WTC11 (cell line): ENCODE measurements around the gene GALNTL6. TPM values are rescaled to one million over a fixed set of nuclear protein-coding genes. Genes with fewer than 3 reads are reported as not detected.

Experiments used
- ATAC-seq: fragments of 200-7000 bp; cut with Tn5 transposase; 2 replicates; pipeline ENCODE4 v1.10.0; 2021; ENCODE audit warnings: mild to moderate bottlenecking, moderate library complexity
- CTCF ChIA-PET: fragments of 300-600 bp; sonication (Branson Sonifier 250); formaldehyde crosslinking; loops from one replicate; lab custom pipeline; 2021; ENCODE audit warnings: antibody characterized with exemption; lab: Charles Lee
- POLR2A ChIA-PET: fragments of 350-600 bp; sonication (Branson Sonifier 250); formaldehyde crosslinking; loops from one replicate; lab custom pipeline; 2021; ENCODE audit warnings: antibody characterized with exemption; lab: Charles Lee
- DNase-seq: peaks from one replicate; pipeline ENCODE4 v3.0.0; 2021; ENCODE audit warnings: low spot score
- H3K27ac Mint-ChIP-seq: 2 replicates; pipeline ENCODE4 v1.8.0; 2021; ENCODE audit warnings: mixed read lengths
- H3K27me3 Mint-ChIP-seq: 2 replicates; pipeline ENCODE4 v1.8.0; 2021; ENCODE audit warnings: low read depth, mild to moderate bottlenecking, moderate library complexity, mixed read lengths
- H3K36me3 Mint-ChIP-seq: 2 replicates; pipeline ENCODE4 v1.8.0; 2021; ENCODE audit warnings: mixed read lengths
- H3K4me1 Mint-ChIP-seq: 2 replicates; pipeline ENCODE4 v1.8.0; 2022; ENCODE audit warnings: mixed read lengths
- H3K4me3 Mint-ChIP-seq: 2 replicates; pipeline ENCODE4 v1.8.0; 2021; ENCODE audit warnings: mild to moderate bottlenecking, moderate library complexity, mixed read lengths
- H3K9me3 Mint-ChIP-seq: 2 replicates; pipeline ENCODE4 v1.8.0; 2021; ENCODE audit warnings: mixed read lengths
- ATF1 ChIP-seq: sonication (generic); formaldehyde crosslinking; IDR thresholded peaks from 2 replicates; pipeline ENCODE4 v1.8.1; 2023; ENCODE audit warnings: mild to moderate bottlenecking, moderate library complexity, missing genetic modification reagents
- ELF4 ChIP-seq: sonication (generic); formaldehyde crosslinking; IDR thresholded peaks from 2 replicates; pipeline ENCODE4 v1.8.1; 2022; ENCODE audit warnings: low read depth, mild to moderate bottlenecking, moderate library complexity, missing genetic modification reagents
- FOXJ3 ChIP-seq: sonication (generic); formaldehyde crosslinking; IDR thresholded peaks from 2 replicates; pipeline ENCODE4 v1.9.0; 2021; ENCODE audit warnings: missing genetic modification reagents, mild to moderate bottlenecking, borderline replicate concordance
- FOXP4 ChIP-seq: sonication (generic); formaldehyde crosslinking; IDR thresholded peaks from 2 replicates; pipeline ENCODE4 v1.8.0; 2022; ENCODE audit warnings: mild to moderate bottlenecking, missing genetic modification reagents
- GABPB1 ChIP-seq: sonication (generic); formaldehyde crosslinking; IDR thresholded peaks from 2 replicates; pipeline ENCODE4 v1.8.1; 2023; ENCODE audit warnings: mild to moderate bottlenecking, missing genetic modification reagents
- GTF2I ChIP-seq: fragments of 250-450 bp; sonication (Bioruptor Pico); conservative IDR thresholded peaks from 2 replicates; pipeline ENCODE4 v1.4.0; 2021; ENCODE audit warnings: mild to moderate bottlenecking
- JAZF1 ChIP-seq: fragments of 250-450 bp; sonication (Bioruptor Pico); IDR thresholded peaks from 2 replicates; pipeline ENCODE4 v1.9.0; 2021; ENCODE audit warnings: moderate library complexity, mild to moderate bottlenecking, inconsistent platforms
- MAX ChIP-seq: sonication (generic); formaldehyde crosslinking; IDR thresholded peaks from 2 replicates; pipeline ENCODE4 v1.8.0; 2022; ENCODE audit warnings: mild to moderate bottlenecking, missing genetic modification reagents
- MXD4 ChIP-seq: fragments of 250-450 bp; sonication (Bioruptor Pico); IDR thresholded peaks from 2 replicates; pipeline ENCODE4 v1.8.0; 2021; ENCODE audit warnings: mild to moderate bottlenecking, moderate library complexity, borderline replicate concordance
- NR1H2 ChIP-seq: sonication (generic); formaldehyde crosslinking; IDR thresholded peaks from 2 replicates; pipeline ENCODE4 v1.9.0; 2021; ENCODE audit warnings: mild to moderate bottlenecking, moderate library complexity, missing genetic modification reagents
- RORB ChIP-seq: fragments of 250-450 bp; sonication (Bioruptor Pico); IDR thresholded peaks from 2 replicates; pipeline ENCODE4 v1.9.0; 2021; ENCODE audit warnings: mild to moderate bottlenecking
- SMAD4 ChIP-seq: sonication (generic); formaldehyde crosslinking; IDR thresholded peaks from 2 replicates; pipeline ENCODE4 v1.8.0; 2022; ENCODE audit warnings: mild to moderate bottlenecking, missing genetic modification reagents
- USF1 ChIP-seq: sonication (generic); formaldehyde crosslinking; IDR thresholded peaks from 2 replicates; pipeline ENCODE4 v1.8.0; 2022; ENCODE audit warnings: mild to moderate bottlenecking, missing genetic modification reagents
- ZBTB21 ChIP-seq: sonication (generic); formaldehyde crosslinking; IDR thresholded peaks from 2 replicates; pipeline ENCODE4 v1.8.1; 2023; ENCODE audit warnings: mild to moderate bottlenecking, missing genetic modification reagents, borderline replicate concordance
- ZNF219 ChIP-seq: sonication (generic); formaldehyde crosslinking; IDR thresholded peaks from 2 replicates; pipeline ENCODE4 v1.8.0; 2023; ENCODE audit warnings: missing genetic modification reagents, mild to moderate bottlenecking, borderline replicate concordance
- ZNF263 ChIP-seq: sonication (generic); formaldehyde crosslinking; IDR thresholded peaks from 2 replicates; pipeline ENCODE4 v1.8.1; 2022; ENCODE audit warnings: low read depth, mild to moderate bottlenecking, moderate library complexity, missing genetic modification reagents
- ZNF281 ChIP-seq: sonication (generic); formaldehyde crosslinking; IDR thresholded peaks from 2 replicates; pipeline ENCODE4 v1.8.0; 2023; ENCODE audit warnings: mild to moderate bottlenecking, missing genetic modification reagents
- ZNF396 ChIP-seq: fragments of 250-450 bp; sonication (Bioruptor Pico); IDR thresholded peaks from 2 replicates; pipeline ENCODE4 v1.8.0; 2021; ENCODE audit warnings: mild to moderate bottlenecking, moderate library complexity, borderline replicate concordance
- ZNF416 ChIP-seq: fragments of 250-450 bp; sonication (Bioruptor Pico); IDR thresholded peaks from 2 replicates; pipeline ENCODE4 v1.9.0; 2021; ENCODE audit warnings: mild to moderate bottlenecking, inconsistent platforms
- total RNA-seq: library from RNA; stranded (reverse); gene quantifications from 3 replicates; pipeline ENCODE4 v1.2.3, GENCODE V29; 2021

The GALNTL6 gene
- total RNA-seq, 1 experiment from 2014 or later = 0.24 TPM

GRCh38 chr4:172207258-172207657 is 394.1 kb downstream of the GALNTL6 start:
- H3K27ac Mint-ChIP-seq = no peak overlapping the region
- TF ChIP-seq FOXP4 (CRISPR knock-in tag) (no peak), ZNF281 (no peak), RORB (CRISPR knock-in tag) (no peak)
- H3K27me3 Mint-ChIP-seq = no peaks in the 10 kb centered on the region
- no peaks in the 10 kb centered on the region for H3K36me3 Mint-ChIP-seq
- no peak for DNase-seq
- H3K4me3 Mint-ChIP-seq = no peak overlapping the region
- POLR2A ChIA-PET = no interaction called here
- peaks cover 4% of the 10 kb centered on the region for H3K9me3 Mint-ChIP-seq
- ATAC-seq = no peak
- CTCF ChIA-PET = no interaction called here
- no peaks in the 10 kb centered on the region for H3K4me1 Mint-ChIP-seq

- TF ChIP-seq MXD4 (CRISPR knock-in tag) (no peak), ELF4 (CRISPR knock-in tag) (no peak), JAZF1 (CRISPR knock-in tag) (no peak), GABPB1 (no peak)
- DNase-seq (no peak), ATAC-seq (no peak)
- ChIA-PET CTCF (no interaction called here), POLR2A (no interaction called here)
- no peaks in the 10 kb centered on the region for H3K27me3 Mint-ChIP-seq
- H3K9me3 Mint-ChIP-seq = peaks cover 4% of the 10 kb centered on the region
- H3K4me1 Mint-ChIP-seq = no peaks in the 10 kb centered on the region
- no peak overlapping the region for H3K27ac Mint-ChIP-seq
- no peak overlapping the region for H3K4me3 Mint-ChIP-seq
- H3K36me3 Mint-ChIP-seq = no peaks in the 10 kb centered on the region
Observed at GRCh38 chr4:172207886-172208285, 394.7 kb downstream of the GALNTL6 start.

GRCh38 chr4:172220679-172221078 is 407.5 kb downstream of the GALNTL6 start:
- ATAC-seq (no peak), DNase-seq (no peak)
- Mint-ChIP-seq H3K36me3 (no peaks in the 10 kb centered on the region), H3K27me3 (no peaks in the 10 kb centered on the region), H3K4me3 (no peak overlapping the region), H3K4me1 (peaks cover 21% of the 10 kb centered on the region), H3K27ac (no peak overlapping the region), H3K9me3 (no peaks in the 10 kb centered on the region)
- TF ChIP-seq ELF4 (CRISPR knock-in tag) (no peak), GTF2I (no peak), USF1 (CRISPR knock-in tag) (no peak), ATF1 (no peak), JAZF1 (CRISPR knock-in tag) (no peak), ZBTB21 (CRISPR knock-in tag) (no peak), SMAD4 (CRISPR knock-in tag) (no peak), FOXJ3 (CRISPR knock-in tag) (no peak), ZNF219 (no peak), ZNF396 (no peak), MAX (no peak), NR1H2 (CRISPR knock-in tag) (no peak), ZNF263 (CRISPR knock-in tag) (no peak), ZNF416 (no peak)
- ChIA-PET CTCF (no interaction called here), POLR2A (no interaction called here)
